Epithelial cell of umbilical artery (primary cell): Measurements from ENCODE around the gene CRISPLD2. TPM values are rescaled to one million over a fixed set of nuclear protein-coding genes. Genes with fewer than 3 reads are reported as not detected.

Experiments used
- total RNA-seq: library from RNA; depleted of rRNA; stranded (reverse); fragments of >200 nt; gene quantifications from 2 replicates; pipeline ENCODE4 v1.2.3, GENCODE V29; 2014

The CRISPLD2 gene, protein sequence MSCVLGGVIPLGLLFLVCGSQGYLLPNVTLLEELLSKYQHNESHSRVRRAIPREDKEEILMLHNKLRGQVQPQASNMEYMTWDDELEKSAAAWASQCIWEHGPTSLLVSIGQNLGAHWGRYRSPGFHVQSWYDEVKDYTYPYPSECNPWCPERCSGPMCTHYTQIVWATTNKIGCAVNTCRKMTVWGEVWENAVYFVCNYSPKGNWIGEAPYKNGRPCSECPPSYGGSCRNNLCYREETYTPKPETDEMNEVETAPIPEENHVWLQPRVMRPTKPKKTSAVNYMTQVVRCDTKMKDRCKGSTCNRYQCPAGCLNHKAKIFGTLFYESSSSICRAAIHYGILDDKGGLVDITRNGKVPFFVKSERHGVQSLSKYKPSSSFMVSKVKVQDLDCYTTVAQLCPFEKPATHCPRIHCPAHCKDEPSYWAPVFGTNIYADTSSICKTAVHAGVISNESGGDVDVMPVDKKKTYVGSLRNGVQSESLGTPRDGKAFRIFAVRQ
- total RNA-seq: 0.32 and 0.61 TPM in 2 replicates

DNA sequence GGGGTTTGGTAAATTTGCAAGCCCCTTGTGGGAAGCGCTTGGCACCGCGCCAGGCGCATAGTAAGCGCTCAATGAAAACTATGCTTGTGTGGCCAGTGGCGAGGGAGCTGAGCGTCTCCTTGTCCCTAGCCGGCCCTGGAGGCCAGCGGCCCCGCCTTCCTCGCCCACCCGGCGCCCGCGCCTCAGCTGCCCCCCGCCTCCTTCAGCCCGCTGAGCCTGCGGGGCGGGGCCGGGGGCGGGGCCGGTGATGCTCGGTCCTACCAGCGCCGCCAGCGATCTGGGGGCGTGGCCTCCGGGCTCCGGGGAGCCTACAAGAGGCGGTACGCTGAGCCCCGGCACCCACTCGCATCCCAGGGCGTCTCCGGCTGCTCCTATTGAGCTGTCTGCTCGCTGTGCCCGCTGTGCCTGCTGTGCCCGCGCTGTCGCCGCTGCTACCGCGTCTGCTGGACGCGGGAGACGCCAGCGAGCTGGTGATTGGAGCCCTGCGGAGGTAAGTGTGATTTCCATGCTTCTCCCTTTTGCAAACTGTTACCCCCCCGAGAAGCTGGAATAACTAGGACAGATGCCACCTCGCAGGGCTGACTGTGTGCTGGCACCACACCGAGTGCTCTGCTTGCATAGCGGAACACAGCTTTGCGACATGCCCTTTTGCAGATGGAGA lies at the start of gene CRISPLD2:
Gene CRISPLD2, plus strand, starts transcription at position 342 of the 661 bp plus-strand sequence. CDS start 18,511 bp downstream, outside the sequence.

Other genes with a start within 250 kb of the CRISPLD2 start
- 50.3 and 84.2 TPM in 2 replicates for gene COTL1, start 201.9 kb upstream of the CRISPLD2 start, total RNA-seq
- gene KLHL36, start 171.5 kb upstream of the CRISPLD2 start, total RNA-seq: 42.2 and 55.3 TPM in 2 replicates
- gene USP10, start 120.0 kb upstream of the CRISPLD2 start, total RNA-seq: 42.2 and 48.6 TPM in 2 replicates
- gene ZDHHC7, start 191.6 kb downstream of the CRISPLD2 start, total RNA-seq: 47.4 and 57.8 TPM in 2 replicates
- 3.6 and 5.6 TPM in 2 replicates for gene KIAA0513, start 207.8 kb downstream of the CRISPLD2 start, total RNA-seq